B cell (primary cell): ENCODE data around the gene ST6GAL1. TPM values are rescaled to one million over a fixed set of nuclear protein-coding genes. Genes with fewer than 3 reads are reported as not detected.
A peak's percentile ranks its signal among the peaks of the same experiment; 100 is the strongest.

Source experiments
- ATAC-seq: fragments of 200-7000 bp; cut with Tn5 transposase; one replicate; pipeline ENCODE4 v1.10.0; 2021; ENCODE audit warnings: low read depth, mild to moderate bottlenecking, moderate number of reproducible peaks, moderate library complexity
- CTCF ChIA-PET: fragments of 350-600 bp; sonication (Branson Sonifier 250); formaldehyde crosslinking; loops from one replicate; lab custom pipeline; 2021; ENCODE audit warnings: antibody characterized with exemption, inconsistent platforms; lab: Charles Lee
- POLR2A ChIA-PET: fragments of 350-600 bp; sonication (Branson Sonifier 250); formaldehyde crosslinking; loops from one replicate; lab custom pipeline; 2021; ENCODE audit warnings: antibody characterized with exemption; lab: Charles Lee
- DNase-seq: peaks from one replicate; pipeline ENCODE4 v3.0.0; 2013
- H2AFZ ChIP-seq: 2 replicates; pipeline ENCODE4 v1.6.1; 2012; ENCODE audit warnings: mild to moderate bottlenecking, low read depth, low read length; ENCODE audit not compliant: insufficient read depth, poor library complexity, severe bottlenecking
- H3K27ac ChIP-seq, 2 donors: 1 replicate in 1 of 2; 2 replicates in 1 of 2; pipeline ENCODE4 v1.5.1; 2012 to 2013; ENCODE audit warnings: low read length in 2 of 2, mild to moderate bottlenecking in 2 of 2, moderate library complexity in 1 of 2
- H3K27me3 ChIP-seq, 4 experiments: fragments of 200-600 bp in 1 of 4; sonication (generic) in 1 of 4; replicated peaks in 1 of 4; 1 replicate in 2 of 4; 2 replicates in 2 of 4; pipeline versions ENCODE4 v1.6.1 to v1.7.0; 2013 to 2016; ENCODE audit warnings: low read length in 3 of 4, mild to moderate bottlenecking in 2 of 4, mixed read lengths in 1 of 4, moderate library complexity in 1 of 4; ENCODE audit not compliant: insufficient read depth in 4 of 4, control insufficient read depth in 3 of 4; ENCODE audit errors: control extremely low read depth in 1 of 4
- H3K36me3 ChIP-seq, 2 experiments: replicated peaks in 1 of 2; 1 replicate in 1 of 2; 2 replicates in 1 of 2; pipeline versions ENCODE4 v1.6.1 to v1.7.1; 2013; ENCODE audit warnings: low read length in 1 of 2; ENCODE audit not compliant: insufficient read depth in 2 of 2, control insufficient read depth in 1 of 2; ENCODE audit errors: control extremely low read depth in 1 of 2, extremely low read depth in 1 of 2
- H3K4me1 ChIP-seq, 2 donors: fragments of 200-600 bp in 1 of 2; sonication (generic) in 1 of 2; 1 replicate in 1 of 2; 2 replicates in 1 of 2; pipeline versions ENCODE4 v1.5.1 to v1.6.1; 2013 to 2017; ENCODE audit warnings: low read length in 2 of 2; ENCODE audit not compliant: control insufficient read depth in 2 of 2, insufficient read depth in 2 of 2
- H3K4me2 ChIP-seq: replicated peaks from 2 replicates; pipeline ENCODE3; 2012; ENCODE audit warnings: mild to moderate bottlenecking, low read depth, low read length; ENCODE audit not compliant: poor library complexity, severe bottlenecking
- H3K4me3 ChIP-seq, 5 experiments: fragments of 200-600 bp in 1 of 5; sonication (generic) in 1 of 5; 1 replicate in 3 of 5; 2 replicates in 2 of 5; pipeline versions ENCODE4 v1.5.1 to v1.7.0; 2011 to 2016; ENCODE audit warnings: low read length in 4 of 5, mild to moderate bottlenecking in 4 of 5, low read depth in 2 of 5, control low read depth in 1 of 5, moderate library complexity in 1 of 5; ENCODE audit not compliant: insufficient read depth in 1 of 5; ENCODE audit errors: control extremely low read depth in 1 of 5, extremely low read depth in 1 of 5
- H3K79me2 ChIP-seq: fragments of 200-600 bp; sonication (generic); one replicate; pipeline ENCODE4 v1.6.0; 2016; ENCODE audit warnings: low read length; ENCODE audit not compliant: control insufficient read depth, insufficient read depth
- H3K9ac ChIP-seq: fragments of 200-600 bp; sonication (generic); 2 replicates; pipeline ENCODE4 v1.6.1; 2017; ENCODE audit warnings: mild to moderate bottlenecking, low read length, moderate library complexity
- H3K9me3 ChIP-seq, 3 donors: one replicate each; pipeline versions ENCODE4 v1.6.1 to v1.7.1; 2013; ENCODE audit warnings: low read length in 2 of 3; ENCODE audit not compliant: control insufficient read depth in 2 of 3, insufficient read depth in 1 of 3; ENCODE audit errors: control extremely low read depth in 1 of 3
- H4K20me1 ChIP-seq: 2 replicates; pipeline ENCODE4 v1.6.0; 2012; ENCODE audit warnings: mild to moderate bottlenecking, low read length; ENCODE audit not compliant: insufficient read depth, control insufficient read depth, poor library complexity, severe bottlenecking
- H3K27ac Mint-ChIP-seq: one replicate; pipeline ENCODE4 v1.8.0; 2021; ENCODE audit warnings: mixed read lengths
- H3K27me3 Mint-ChIP-seq: one replicate; pipeline ENCODE4 v1.8.0; 2021; ENCODE audit warnings: mixed read lengths
- H3K4me1 Mint-ChIP-seq: one replicate; pipeline ENCODE4 v1.8.0; 2021; ENCODE audit warnings: mixed read lengths
- H3K4me3 Mint-ChIP-seq: one replicate; pipeline ENCODE4 v1.8.0; 2021; ENCODE audit warnings: mixed read lengths
- H3K9me3 Mint-ChIP-seq: one replicate; pipeline ENCODE4 v1.8.0; 2022; ENCODE audit warnings: mixed read lengths; ENCODE audit not compliant: insufficient read depth
- CTCF ChIP-seq: fragments of 200-600 bp; IDR thresholded peaks from one replicate; pipeline ENCODE4 v1.8.0; 2022; ENCODE audit warnings: antibody characterized with exemption, mild to moderate bottlenecking
- EZH2 ChIP-seq: IDR thresholded peaks from 2 replicates; pipeline ENCODE4 v1.6.1; 2012; ENCODE audit warnings: borderline replicate concordance, low read depth, mild to moderate bottlenecking, moderate library complexity, low read length; ENCODE audit not compliant: insufficient read depth, poor library complexity, severe bottlenecking
- WGBS: methylation state at CpG from one replicate; pipeline ENCODE4 v1.1.5; 2013; ENCODE audit warnings: missing lambda C conversion rate; ENCODE audit not compliant: insufficient coverage; 5-methylcytosine and 5-hydroxymethylcytosine counted together
- intact Hi-C: fragments of 100-400 bp; cut with micrococcal nuclease; formaldehyde crosslinking; loops from one replicate; pipeline ENCODE4 v1.10.0; 2022
- polyA plus RNA-seq: library from polyadenylated mRNA; depleted of rRNA; stranded (reverse); fragments of >200 nt; gene quantifications from 2 replicates; pipeline ENCODE4 v1.2.3, GENCODE V29; 2012
- total RNA-seq, 2 donors: library from RNA; stranded (reverse); fragments of 120-200 nt in 1 of 2; gene quantifications; 1 replicate in 1 of 2; 2 replicates in 1 of 2; pipeline versions ENCODE4 v1.2.3 to v1.2.4, GENCODE V29; 2013 to 2022

ST6GAL1 gene
- total and polyA plus RNA-seq, 2 donors (not counting 1 experiment from before 2014, with no cell fraction given), result 174 to 563 TPM

- Mint-ChIP-seq H3K9me3 (no peaks in the 10 kb centered on the region), H3K27me3 (no peaks in the 10 kb centered on the region), H3K4me1 (peaks cover 78% of the 10 kb centered on the region), H3K27ac (peak overlapping the region; percentile 21), H3K4me3 (no peak overlapping the region)
- CTCF ChIA-PET, result interaction anchor here (0.8 kb wide), 1 partner anchor 14 kb away, joined by 3 read pairs; no protein-coding TSS in a partner anchor
- H3K9ac ChIP-seq, result no peak overlapping the region
- WGBS, result 100% methylated on average over 2 of the region's 3 CpGs
- H4K20me1 ChIP-seq, result peaks cover 87% of the 10 kb centered on the region
- ATAC-seq (no peak), DNase-seq (no peak)
- H3K36me3 ChIP-seq, result peaks cover 9 to 56% of the 10 kb centered on the region in 2 experiments
- H3K27ac ChIP-seq, result peak overlapping the region in 1 of 2 donors; percentile 55
- intact Hi-C loops, result no loop called here
- peaks cover 98% of the 10 kb centered on the region for H3K79me2 ChIP-seq
- no peaks in the 10 kb centered on the region for H3K27me3 ChIP-seq
- H3K9me3 ChIP-seq, result peaks cover 0 to 10% (median 3%) of the 10 kb centered on the region in 3 donors
- TF ChIP-seq EZH2 (no peak), CTCF (no peak)
- peaks cover 46 to 51% of the 10 kb centered on the region in 2 donors for H3K4me1 ChIP-seq
- POLR2A ChIA-PET, result no interaction called here
- no peak overlapping the region for H2AFZ ChIP-seq
- H3K4me2 ChIP-seq, result no peak overlapping the region
- no peak overlapping the region for H3K4me3 ChIP-seq
These were observed 20.2 kb downstream of the ST6GAL1 start for GRCh38 chr3:186950402-186951093.
